Ovary (tissue), 10 donors: ENCODE data around the gene CAMK1. TPM values are rescaled to one million over a fixed set of nuclear protein-coding genes. Genes with fewer than 3 reads are reported as not detected.

Source experiments
- DNase-seq, 5 donors: peaks; one replicate each; pipeline ENCODE4 v3.0.0-alpha.2; 2019 to 2020
- H3K27ac ChIP-seq, 2 donors: fragments of 200-600 bp; one replicate each; pipeline versions ENCODE4 v1.5.1 to v1.8.0; 2019 to 2022
- H3K27me3 ChIP-seq: fragments of 200-600 bp; one replicate; pipeline ENCODE4 v1.8.0; 2022
- H3K36me3 ChIP-seq: fragments of 200-600 bp; sonication (generic); one replicate; pipeline ENCODE4 v1.5.1; 2019
- H3K4me1 ChIP-seq: one replicate; pipeline ENCODE4 v1.8.1; 2013; ENCODE audit warnings: mild to moderate bottlenecking, moderate library complexity; ENCODE audit not compliant: insufficient read depth
- H3K4me3 ChIP-seq: fragments of 200-600 bp; sonication (generic); one replicate; pipeline ENCODE4 v1.5.1; 2017
- H3K9me3 ChIP-seq, 2 donors: fragments of 200-600 bp in 1 of 2; sonication (generic) in 1 of 2; one replicate each; pipeline versions ENCODE4 v1.5.1 to v1.8.1; 2013 to 2019; ENCODE audit warnings: mild to moderate bottlenecking in 1 of 2, moderate library complexity in 1 of 2
- CTCF ChIP-seq, 3 donors: fragments of 450-650 bp in 2 of 3; fragments of 200-600 bp in 1 of 3; IDR thresholded peaks; one replicate each; pipeline versions ENCODE4 v1.5.1 to v1.8.0; 2016 to 2022; ENCODE audit warnings: antibody characterized with exemption in 3 of 3, mild to moderate bottlenecking in 1 of 3
- EP300 ChIP-seq: sonication (generic); formaldehyde crosslinking; IDR thresholded peaks from one replicate; pipeline ENCODE4 v1.6.1; 2017; ENCODE audit warnings: antibody characterized with exemption
- POLR2A ChIP-seq: fragments of 450-650 bp; IDR thresholded peaks from one replicate; pipeline ENCODE4 v1.6.1; 2017; ENCODE audit warnings: antibody characterized with exemption, mild to moderate bottlenecking, moderate library complexity
- WGBS, 3 donors: extraction: QIAGEN DNeasy Blood & Tissue Kit in 1 of 3; methylation state at CpG; one replicate each; pipeline versions ENCODE4 v1.1.5 to v1.1.7; 2013 to 2017; 5-methylcytosine and 5-hydroxymethylcytosine counted together
- intact Hi-C, 4 donors: fragments of 100-400 bp; cut with DNase I; formaldehyde crosslinking; loops; one replicate each; pipeline versions ENCODE4 v1.11.0 to v1.15.1; 2022 to 2023
- long read RNA-seq, 3 donors: library from polyadenylated mRNA in 2 of 3; unstranded in 2 of 3; transcript quantifications; one replicate each; pipeline ENCODE4 v2.0.0 and lab custom pipeline, GENCODE V29; 2021 to 2026
- polyA plus RNA-seq, 2 donors: library from polyadenylated mRNA; stranded (reverse); fragments of 200-250 nt in 1 of 2; fragments of 350-450 nt in 1 of 2; fragmentation: Illumina TruSeq in 1 of 2; extraction: RNeasy Lipid Tissue Mini Kit (QIAGEN cat#74804) in 1 of 2; gene quantifications; one replicate each; pipeline ENCODE4 v1.2.3, GENCODE V29; 2013 to 2014
- total RNA-seq, 7 donors: library from RNA; depleted of rRNA in 2 of 7; stranded (reverse); fragments of >200 nt in 2 of 7; fragmentation: NEBNext Ultra II Directional in 3 of 7; extraction: Animal tissue kit (Norgen Biotek cat#: 25700) in 3 of 7; gene quantifications; one replicate each; pipeline versions ENCODE4 v1.1.0 to v1.2.4, GENCODE V29; 2016 to 2023
- donor health status: DM: no; HTN: no; CAD: no; lungs with moderate emphysema.
- donor health status: DM: no; HTN: no; CAD: no.
- donor health status: Bipolar disorder and iron deficiency.
- donor health status: DM: yes; HTN: yes; CAD: no.
- donor health status: DM: no; HTN: no; CAD: no.
- donor health status: DM: yes; HTN: yes; CAD: no.

The CAMK1 gene
- 10 to 100 TPM; 38.4 to 67.3 (median 48.4) TPM for total RNA-seq
- 10 to 100 TPM; 34.8 to 38.7 TPM for polyA plus RNA-seq
- long read RNA-seq, donor 1, transcript CAMK1-201 (12 exons, 1,488 nt) = major isoform, 27 of 49 reads
- long read RNA-seq, donor 1, partial matches to known transcripts = 7 of 49 reads
- long read RNA-seq, donor 1, other reads (novel, unspliced or antisense) = 14 of 49 reads
- long read RNA-seq, donor 2, transcript CAMK1-201 (12 exons, 1,488 nt) = major isoform, 10 of 11 reads
- long read RNA-seq, donor 2, partial matches to known transcripts = 0 of 11 reads
- long read RNA-seq, donor 2, other reads (novel, unspliced or antisense) = 0 of 11 reads
- long read RNA-seq, donor 3, transcript CAMK1-201 (12 exons, 1,488 nt) = major isoform, 45 of 66 reads
- long read RNA-seq, donor 3, partial matches to known transcripts = 2 of 66 reads
- long read RNA-seq, donor 3, other reads (novel, unspliced or antisense) = 17 of 66 reads

GRCh38 chr3:9769426-9770275 is at the start of gene CAMK1:
Gene CAMK1, minus strand, starts transcription at chr3:9769947. Its CDS starts 2,198 bp downstream, at chr3:9767749.
- Histone ChIP-seq H3K36me3 (no peaks in the 10 kb centered on the region), H3K27ac (peak within 1 kb of the TSS; percentile 74 to 92), H3K4me1 (peaks cover 6% of the 10 kb centered on the region), H3K27me3 (no peaks in the 10 kb centered on the region), H3K9me3 (no peaks in the 10 kb centered on the region), H3K4me3 (peak within 1 kb of the TSS; percentile 57)
- intact Hi-C loops = loop anchor here in 2 of 4 donors (2.0 kb wide), 1 partner anchor 23 kb away; the partner anchor contains the start of genes ARPC4 (in 2 of the 2) and TADA3 (in 2 of the 2)
- peak; percentile 87 to 91 (median 88) for DNase-seq
- TF ChIP-seq POLR2A (peak; percentile 88), CTCF (IDR thresholded peaks at IDR 0.05) (no peak)
- 1% methylated on average over 28 to 49 of the region's 49 CpGs for WGBS, 3 donors

GRCh38 chr3:9818666-9819335 is 49.1 kb upstream of the CAMK1 start:
- H3K4me1 ChIP-seq = no peaks in the 10 kb centered on the region
- H3K9me3 ChIP-seq = no peaks in the 10 kb centered on the region
- no peak overlapping the region for H3K4me3 ChIP-seq
- no peak overlapping the region for H3K27ac ChIP-seq
- H3K27me3 ChIP-seq = no peaks in the 10 kb centered on the region
- H3K36me3 ChIP-seq = no peaks in the 10 kb centered on the region
- no peak for DNase-seq
- 80 to 95% (median 94%) methylated on average over 6 to 7 of the region's 7 CpGs for WGBS, 3 donors
- TF ChIP-seq POLR2A = no peak
- no peak for TF ChIP-seq CTCF (IDR thresholded peaks at IDR 0.05)
- no peak for TF ChIP-seq EP300
- intact Hi-C loops = no loop called here

- no peaks in the 10 kb centered on the region for H3K4me1 ChIP-seq
- TF ChIP-seq POLR2A = no peak
- TF ChIP-seq CTCF (IDR thresholded peaks at IDR 0.05) = no peak
- no peak for TF ChIP-seq EP300
- H3K27ac ChIP-seq = no peak overlapping the region
- no peaks in the 10 kb centered on the region for H3K27me3 ChIP-seq
- intact Hi-C loops = no loop called here
- H3K36me3 ChIP-seq = no peaks in the 10 kb centered on the region
- H3K9me3 ChIP-seq = no peaks in the 10 kb centered on the region
- no peak for DNase-seq
- WGBS, 3 donors = 87 to 92% (median 92%) methylated on average over 6 of the region's 6 CpGs
- H3K4me3 ChIP-seq = no peak overlapping the region
These were observed 47.7 kb upstream of the CAMK1 start for GRCh38 chr3:9817436-9817835.

GRCh38 chr3:9815986-9816385 is 46.2 kb upstream of the CAMK1 start:
- WGBS, 3 donors = 88 to 89% (median 88%) methylated on average over 9 of the region's 9 CpGs
- DNase-seq = no peak
- Histone ChIP-seq H3K36me3 (no peaks in the 10 kb centered on the region), H3K4me3 (no peak overlapping the region), H3K27ac (no peak overlapping the region), H3K9me3 (no peaks in the 10 kb centered on the region), H3K4me1 (peaks cover 2% of the 10 kb centered on the region), H3K27me3 (no peaks in the 10 kb centered on the region)
- intact Hi-C loops = no loop called here
- TF ChIP-seq EP300 (no peak), CTCF (IDR thresholded peaks at IDR 0.05) (no peak), POLR2A (no peak)
